AG09319 (cell line): Measurements from ENCODE around the gene SERPIND1.

Source experiments
- DNase-seq: peaks from one replicate; pipeline ENCODE4 v3.0.0-alpha.2; 2010; ENCODE audit warnings: low read depth; ENCODE audit errors: extremely low read depth
- TF ChIP-seq, protein P1 (sequence below): IDR thresholded peaks from 2 replicates; pipeline ENCODE4 v1.5.1; 2011; ENCODE audit warnings: low read depth, mild to moderate bottlenecking, inconsistent platforms, low read length, moderate library complexity

Gene SERPIND1

DNA sequence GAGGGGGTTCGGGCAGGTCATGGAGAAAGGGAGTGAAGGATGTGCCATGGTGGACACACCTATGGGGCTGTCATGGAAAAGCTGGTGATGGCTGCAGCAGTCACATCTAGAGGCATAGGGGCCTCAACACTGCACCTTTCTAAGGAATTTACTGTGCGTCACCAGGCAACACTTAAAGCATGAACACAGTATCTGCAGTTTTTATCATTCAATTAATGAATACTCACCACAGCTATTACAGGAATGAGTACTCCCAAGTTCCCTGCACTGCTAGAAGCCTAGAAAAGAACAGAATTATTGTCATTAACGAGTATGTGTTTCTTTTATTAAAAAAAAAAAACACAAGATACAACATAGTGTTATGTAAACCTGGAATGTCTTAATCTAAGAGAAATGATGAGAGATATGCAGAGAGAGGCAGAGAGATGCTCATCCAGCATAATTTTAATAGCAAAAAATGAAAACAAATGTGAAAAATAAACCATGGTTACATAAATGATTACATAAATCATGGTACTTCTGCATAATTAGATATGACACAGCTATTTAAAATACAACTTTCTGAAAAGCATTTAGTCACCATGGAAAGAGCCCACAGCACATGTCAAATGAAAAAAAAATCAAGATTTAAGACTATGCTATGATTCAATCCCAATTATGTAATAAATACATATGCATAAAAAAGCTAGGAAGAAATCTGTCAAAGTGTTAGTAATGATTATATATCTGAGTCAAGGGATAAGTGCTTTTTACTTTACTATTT, 19.2 kb downstream of the SERPIND1 start:
- TF ChIP-seq, protein P1, sequence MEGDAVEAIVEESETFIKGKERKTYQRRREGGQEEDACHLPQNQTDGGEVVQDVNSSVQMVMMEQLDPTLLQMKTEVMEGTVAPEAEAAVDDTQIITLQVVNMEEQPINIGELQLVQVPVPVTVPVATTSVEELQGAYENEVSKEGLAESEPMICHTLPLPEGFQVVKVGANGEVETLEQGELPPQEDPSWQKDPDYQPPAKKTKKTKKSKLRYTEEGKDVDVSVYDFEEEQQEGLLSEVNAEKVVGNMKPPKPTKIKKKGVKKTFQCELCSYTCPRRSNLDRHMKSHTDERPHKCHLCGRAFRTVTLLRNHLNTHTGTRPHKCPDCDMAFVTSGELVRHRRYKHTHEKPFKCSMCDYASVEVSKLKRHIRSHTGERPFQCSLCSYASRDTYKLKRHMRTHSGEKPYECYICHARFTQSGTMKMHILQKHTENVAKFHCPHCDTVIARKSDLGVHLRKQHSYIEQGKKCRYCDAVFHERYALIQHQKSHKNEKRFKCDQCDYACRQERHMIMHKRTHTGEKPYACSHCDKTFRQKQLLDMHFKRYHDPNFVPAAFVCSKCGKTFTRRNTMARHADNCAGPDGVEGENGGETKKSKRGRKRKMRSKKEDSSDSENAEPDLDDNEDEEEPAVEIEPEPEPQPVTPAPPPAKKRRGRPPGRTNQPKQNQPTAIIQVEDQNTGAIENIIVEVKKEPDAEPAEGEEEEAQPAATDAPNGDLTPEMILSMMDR = no peak
- DNase-seq = no peak

DNA sequence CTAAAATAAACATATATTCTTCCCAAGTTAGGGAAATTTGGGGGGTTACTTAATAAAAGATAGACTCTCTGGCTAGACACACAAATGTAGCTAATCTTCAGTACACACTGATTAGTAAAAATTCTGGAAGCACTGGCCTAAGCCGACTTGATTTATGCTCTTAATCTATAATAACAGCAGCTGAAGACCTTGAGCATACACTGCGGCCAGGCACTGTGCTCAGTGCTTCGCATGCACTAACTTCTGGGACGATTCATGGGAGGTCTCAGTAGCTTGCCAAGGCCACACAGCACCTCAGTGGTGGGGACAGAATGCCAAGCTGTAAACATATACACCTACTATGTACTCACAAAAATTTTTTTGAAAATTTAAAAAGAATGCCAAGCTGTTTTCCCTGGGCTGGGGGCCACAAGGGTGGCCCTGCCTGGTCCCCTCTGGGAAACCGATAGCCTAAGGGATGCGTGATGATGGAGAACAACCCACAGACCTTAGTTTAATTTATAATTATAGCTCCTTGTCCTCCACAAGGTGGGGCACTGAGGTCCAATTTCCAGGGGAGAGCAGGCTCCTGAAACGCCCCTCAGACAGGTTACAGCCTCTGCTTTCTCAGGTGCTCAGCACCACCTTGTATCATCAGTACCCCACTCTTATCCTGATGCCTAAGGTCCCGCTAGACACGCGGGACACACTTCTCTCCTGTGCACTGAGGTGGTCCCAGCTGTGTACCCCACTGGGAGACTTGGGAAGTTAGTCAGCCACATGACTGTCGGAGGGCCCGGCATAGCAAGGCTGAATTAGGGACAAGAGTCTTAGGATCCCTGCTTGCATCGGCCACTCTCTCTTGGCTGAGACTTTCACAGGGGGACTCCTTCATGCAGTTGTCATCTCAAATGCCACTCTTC, 20.1 kb downstream of the SERPIND1 start:
- TF ChIP-seq, protein P1 = no peak

DNA sequence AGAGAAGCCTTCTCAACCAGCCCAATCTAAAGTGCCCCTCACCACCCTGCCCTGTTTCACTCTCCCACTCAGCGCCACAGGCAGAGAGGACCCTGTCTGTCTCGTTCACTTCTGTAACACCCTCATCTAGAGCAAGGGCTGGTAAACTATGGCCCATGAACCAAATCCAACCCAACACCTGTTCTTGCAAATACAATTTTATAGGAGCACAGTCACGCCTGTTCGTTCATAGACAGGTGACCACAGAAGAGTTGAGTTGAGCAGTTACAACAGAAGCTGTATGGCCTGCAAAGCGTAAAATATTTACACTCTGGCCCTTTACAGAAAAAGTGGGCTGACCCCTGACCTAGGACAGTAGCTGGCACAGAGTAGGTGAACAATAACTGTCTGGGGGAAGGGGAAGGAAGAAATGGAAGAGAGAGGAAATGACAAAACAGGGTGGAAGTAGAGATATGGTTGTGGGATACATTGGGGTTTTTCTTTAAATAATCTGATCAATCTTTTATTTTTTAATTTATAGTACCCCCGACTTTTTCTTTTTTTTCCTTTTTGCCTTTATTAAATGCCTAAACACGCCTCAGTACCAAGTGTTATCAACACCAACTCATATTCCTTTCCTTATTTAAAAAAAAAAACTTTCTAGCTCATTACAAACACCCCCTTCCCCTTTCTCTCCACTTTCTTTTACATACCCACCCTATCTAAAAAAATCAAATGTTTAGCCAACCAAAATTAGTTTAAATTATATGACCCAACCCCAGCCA, 20.9 kb downstream of the SERPIND1 start:
- TF ChIP-seq, protein P1 = no peak
- no peak for DNase-seq

More for the DNA sequence above, 20.1 kb downstream of the SERPIND1 start:
- no peak for DNase-seq

DNA sequence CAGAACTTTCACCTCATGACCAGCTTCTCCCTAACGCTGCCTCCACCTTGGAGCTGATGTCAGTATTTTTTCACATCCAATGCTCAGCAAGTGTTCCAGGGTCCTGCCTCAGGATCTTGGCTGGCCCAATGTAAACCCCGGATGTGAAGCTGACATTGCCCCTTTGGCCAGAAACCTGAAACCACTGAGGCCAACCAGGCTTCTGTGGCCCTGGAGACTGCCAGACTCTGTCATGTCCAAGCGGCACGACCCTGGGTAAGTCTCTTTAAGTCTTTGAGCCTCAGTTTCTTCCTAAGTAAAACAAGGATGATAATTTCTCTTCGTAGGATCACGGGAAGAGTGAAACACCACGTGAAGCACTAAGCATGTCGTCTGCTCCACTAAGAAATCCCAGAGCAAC, 22.8 kb downstream of the SERPIND1 start:
- TF ChIP-seq, protein P1 = no peak
- no peak for DNase-seq

DNA sequence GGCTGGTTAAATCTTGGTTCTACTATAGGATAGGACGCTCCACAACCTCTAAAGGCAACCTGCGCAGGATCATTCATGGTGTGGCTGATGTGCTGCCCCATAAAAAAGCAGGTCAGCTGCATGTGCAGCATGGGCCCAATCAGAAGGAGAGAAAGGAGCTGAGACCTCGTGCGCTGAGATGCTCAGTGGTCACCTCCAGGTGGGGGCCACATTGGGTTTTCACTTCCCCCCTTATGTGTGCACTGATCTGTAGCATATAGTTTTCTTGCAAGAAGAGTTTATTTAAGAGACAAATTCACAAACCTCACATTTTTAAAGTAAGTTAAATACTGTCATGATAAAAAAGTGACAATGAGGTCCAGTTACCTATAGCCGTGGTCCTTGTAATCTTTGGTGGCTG, 24.3 kb downstream of the SERPIND1 start:
- TF ChIP-seq, protein P1 = no peak
- DNase-seq = no peak

DNA sequence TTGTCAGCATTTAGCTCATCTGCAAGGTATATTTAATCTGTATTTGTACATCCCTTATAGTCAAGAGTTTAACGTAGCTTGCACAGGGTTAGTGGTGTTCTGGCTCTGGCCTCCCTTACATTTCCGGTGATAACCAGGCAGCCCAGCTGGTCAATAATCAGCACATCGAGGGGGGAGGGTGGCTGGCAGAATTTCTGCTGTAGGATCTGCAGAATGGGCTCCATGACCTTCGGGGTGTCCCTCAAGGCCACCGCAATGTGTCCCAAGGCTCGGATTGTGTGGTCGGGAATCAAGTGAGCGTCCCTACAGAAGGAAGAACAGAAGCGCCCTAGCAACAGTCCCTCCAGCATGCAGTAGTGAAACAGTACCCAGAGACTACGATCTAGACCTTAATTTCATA, 25.1 kb downstream of the SERPIND1 start:
- DNase-seq = no peak
- TF ChIP-seq, protein P1 = no peak

DNA sequence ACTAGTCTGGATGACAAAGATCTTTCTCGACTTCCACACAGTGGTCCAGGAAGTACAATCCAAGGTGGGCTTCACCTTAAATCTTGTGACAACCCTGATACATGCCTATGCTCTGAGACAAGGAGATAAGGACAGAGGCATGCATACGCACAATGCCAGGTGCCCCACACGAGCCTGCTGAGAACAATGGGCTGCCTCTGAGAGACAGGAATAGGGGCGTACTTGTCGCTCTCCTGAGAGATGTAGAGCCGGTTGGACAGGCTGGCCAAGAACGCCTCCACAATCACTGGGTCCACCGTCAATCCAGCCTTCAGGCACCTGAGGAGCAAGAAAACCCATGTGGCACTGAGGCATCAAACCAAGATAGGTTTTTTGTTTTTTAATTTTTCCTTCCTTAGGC, 25.5 kb downstream of the SERPIND1 start:
- no peak for DNase-seq
- TF ChIP-seq, protein P1 = no peak
